GM10248 (cell line): ENCODE measurements around the gene HLA-DPA1.

Experiments
- CTCF ChIA-PET: fragments of 300-600 bp; sonication (Branson Sonifier 250); formaldehyde crosslinking; extraction: SDS; loops from one replicate; lab custom pipeline; 2021; ENCODE audit warnings: antibody characterized with exemption; lab: Yijun Ruan, JAX
- POLR2A ChIA-PET: fragments of 350-650 bp; sonication (Branson Sonifier 250); formaldehyde crosslinking; extraction: SDS; loops from one replicate; lab custom pipeline; 2020; ENCODE audit warnings: antibody characterized with exemption; lab: Yijun Ruan, JAX
- DNase-seq: peaks from one replicate; pipeline ENCODE4 v3.0.0; 2012; ENCODE audit errors: extremely low spot score
- CTCF ChIP-seq: IDR thresholded peaks from 2 replicates; pipeline ENCODE4 v1.5.1; 2012; ENCODE audit warnings: mild to moderate bottlenecking, low read depth; ENCODE audit errors: extremely low read depth, missing control alignments, control extremely low read depth

Gene HLA-DPA1

GRCh38 chr6:33061987-33062386 lies 11.5 kb downstream of the HLA-DPA1 start:
- TF ChIP-seq CTCF, result no peak
- peak; percentile 40 for DNase-seq
- CTCF ChIA-PET, result interaction anchor here (0.9 to 1.2 kb wide), 7 partner anchors 11 to 45 kb away, joined by 3 to 7 read pairs (median 4); partner anchors contain the start of genes HLA-DPA1 and HLA-DPB1
- POLR2A ChIA-PET, result interaction anchor here (0.5 to 1.6 kb wide), 3 partner anchors 11 to 122 kb away, joined by 3 to 7 read pairs (median 3); partner anchors contain the start of gene HLA-DPA1

- POLR2A ChIA-PET, result interaction anchor here (1.2 kb wide), 1 partner anchor 1195 kb away, joined by 3 read pairs; the partner anchor contains the start of gene NEU1
- no peak for TF ChIP-seq CTCF
- CTCF ChIA-PET, result interaction anchor here (0.8 to 3.4 kb wide), 7 partner anchors 9 to 57 kb away, joined by 3 to 10 read pairs (median 4); partner anchors contain the start of gene HLA-DPA1
- no peak for DNase-seq
Observed at GRCh38 chr6:33057222-33058150, 16.0 kb downstream of the HLA-DPA1 start.

- no peak for TF ChIP-seq CTCF
- DNase-seq, result no peak
- CTCF ChIA-PET, result interaction anchor here (1.5 kb wide), 1 partner anchor 69 kb away, joined by 4 read pairs; no protein-coding TSS in a partner anchor
- POLR2A ChIA-PET, result no interaction called here
Observed at GRCh38 chr6:33053230-33053629, 20.2 kb downstream of the HLA-DPA1 start.

GRCh38 chr6:33052627-33053026 lies 20.8 kb downstream of the HLA-DPA1 start:
- POLR2A ChIA-PET, result no interaction called here
- TF ChIP-seq CTCF, result no peak
- CTCF ChIA-PET, result interaction anchor here (1.2 to 7.0 kb wide), 4 partner anchors 13 to 68 kb away, joined by 3 to 39 read pairs (median 4); no protein-coding TSS in a partner anchor
- DNase-seq, result no peak

GRCh38 chr6:33050014-33050810 lies 23.2 kb downstream of the HLA-DPA1 start:
- ChIA-PET POLR2A (no interaction called here), CTCF (interaction anchor here (0.9 to 7.0 kb wide), 13 partner anchors 9 to 111 kb away, joined by 3 to 39 read pairs (median 4); partner anchors contain the start of genes HLA-DPA1 and HLA-DPB1)
- no peak for DNase-seq
- no peak for TF ChIP-seq CTCF

- POLR2A ChIA-PET, result no interaction called here
- TF ChIP-seq CTCF, result peak; percentile 17
- CTCF ChIA-PET, result interaction anchor here (0.9 to 7.0 kb wide), 16 partner anchors 8 to 112 kb away, joined by 3 to 39 read pairs (median 4); partner anchors contain the start of genes HLA-DPA1 and HLA-DPB1
- DNase-seq, result no peak
Observed at GRCh38 chr6:33049323-33050013, 24.0 kb downstream of the HLA-DPA1 start.
